Measurements from ENCODE around the gene ZNF850.
"Not testable (repeated sequence)": the region's sequence is repeated elsewhere in the genome, so short reads cannot be mapped to it uniquely, and the experiment has no call there.

- not testable (repeated sequence) for TF ChIP-seq THYN1 (CRISPR knock-in tag; IDR thresholded peaks at IDR 0.05; ENCODE audit: borderline replicate concordance, low read depth); GPN1 (CRISPR knock-in tag; IDR thresholded peaks at IDR 0.05; ENCODE audit: borderline replicate concordance); KAT7 (CRISPR knock-in tag; IDR thresholded peaks at IDR 0.05; ENCODE audit: borderline replicate concordance)
These were observed 36.4 kb downstream of the ZNF850 start for GRCh38 chr19:36736166-36736565.
